ENCODE results near the gene CD44.

Gene CD44

GRCh38 chr11:35242412-35243242, 103.7 kb downstream of the CD44 start:
- no peak for TF ChIP-seq CTCF (conservative IDR thresholded peaks at IDR 0.05; ENCODE audit: low read length)
- H3K4me3 ChIP-seq (ENCODE audit: low read length), result no peak overlapping the region
- DNase-seq (ENCODE audit: low read depth), result no peak

- no peak for TF ChIP-seq CTCF (conservative IDR thresholded peaks at IDR 0.05; ENCODE audit: low read length)
- no peak for DNase-seq (ENCODE audit: low read depth)
- H3K4me3 ChIP-seq (ENCODE audit: low read length), result no peak overlapping the region
Measured at GRCh38 chr11:35243774-35244173, 104.8 kb downstream of the CD44 start.

- H3K4me3 ChIP-seq (ENCODE audit: low read length), result no peak overlapping the region
- TF ChIP-seq CTCF (conservative IDR thresholded peaks at IDR 0.05; ENCODE audit: low read length), result no peak
- no peak for DNase-seq (ENCODE audit: low read depth)
Measured at GRCh38 chr11:35245056-35245455, 106.1 kb downstream of the CD44 start.

DNA sequence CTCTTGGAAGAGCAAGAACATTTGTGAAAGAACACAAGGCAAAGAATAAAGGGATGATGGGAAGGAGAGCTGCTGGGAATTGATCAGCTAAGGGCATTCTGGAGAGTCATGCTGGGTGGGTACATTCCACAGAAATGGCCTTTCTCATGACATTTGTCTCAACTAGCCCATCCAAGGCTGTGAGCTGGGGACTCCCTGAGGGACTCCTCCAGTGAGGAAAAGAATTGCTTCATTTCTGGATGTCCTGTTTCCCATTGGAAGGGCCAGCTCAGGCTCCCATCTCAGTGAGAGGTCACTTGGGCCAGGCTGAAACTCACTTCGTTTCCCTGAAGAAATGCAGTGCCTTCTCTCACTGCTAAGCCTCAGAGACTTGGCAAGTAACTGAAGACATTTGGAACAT, 106.8 kb downstream of the CD44 start:
- no peak overlapping the region for H3K4me3 ChIP-seq (ENCODE audit: low read length)
- DNase-seq (ENCODE audit: low read depth), result no peak
- TF ChIP-seq CTCF (conservative IDR thresholded peaks at IDR 0.05; ENCODE audit: low read length), result no peak

DNA sequence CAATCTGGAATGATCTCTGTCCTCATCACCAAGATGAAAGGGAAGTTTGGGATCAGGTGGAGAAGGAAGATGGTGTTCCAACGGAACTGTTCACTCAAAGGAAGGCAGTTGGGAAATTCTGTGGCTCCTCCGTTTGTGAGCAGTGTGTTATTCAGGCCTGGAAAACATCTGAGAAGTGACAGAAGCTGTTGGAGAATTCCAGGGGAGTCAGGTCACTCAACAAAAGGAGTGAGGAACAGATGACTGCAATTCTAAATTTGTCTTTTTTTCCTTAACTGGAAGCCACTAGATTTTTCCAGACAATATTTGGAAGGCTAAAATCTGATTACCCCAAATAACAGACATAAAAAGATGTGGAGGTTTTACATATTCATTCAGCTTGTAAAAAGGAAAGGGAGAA, 107.8 kb downstream of the CD44 start:
- no peak overlapping the region for H3K4me3 ChIP-seq (ENCODE audit: low read length)
- peak; percentile 79 for DNase-seq (ENCODE audit: low read depth)
- TF ChIP-seq CTCF (conservative IDR thresholded peaks at IDR 0.05; ENCODE audit: low read length), result no peak

DNA sequence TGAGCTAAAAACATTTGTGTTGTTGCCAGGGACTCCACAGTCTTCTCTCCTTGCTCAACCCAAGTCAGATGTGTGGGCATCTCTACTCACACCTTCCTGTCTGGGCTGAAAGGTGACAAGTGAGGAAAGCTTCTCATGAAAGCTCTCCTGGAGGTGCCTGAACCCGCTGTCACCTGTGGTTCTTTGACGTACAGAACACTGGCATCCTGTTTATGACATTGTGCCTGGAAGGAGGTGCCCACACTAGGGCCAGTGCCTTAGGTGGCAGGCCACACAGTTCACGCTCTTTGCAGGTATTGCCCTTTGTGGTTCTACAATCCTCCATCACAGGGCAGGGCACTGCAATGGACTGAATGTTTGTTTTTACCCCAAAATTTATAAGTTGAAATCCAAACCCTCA, 108.5 kb downstream of the CD44 start:
- no peak overlapping the region for H3K4me3 ChIP-seq (ENCODE audit: low read length)
- no peak for TF ChIP-seq CTCF (conservative IDR thresholded peaks at IDR 0.05; ENCODE audit: low read length)
- no peak for DNase-seq (ENCODE audit: low read depth)

- no peak for TF ChIP-seq CTCF (conservative IDR thresholded peaks at IDR 0.05; ENCODE audit: low read length)
- H3K4me3 ChIP-seq (ENCODE audit: low read length), result no peak overlapping the region
- DNase-seq (ENCODE audit: low read depth), result no peak
Measured at GRCh38 chr11:35247863-35248262, 108.9 kb downstream of the CD44 start.
